ENCODE results near the gene SYNJ1.
"Not testable (repeated sequence)": the region's sequence is repeated elsewhere in the genome, so short reads cannot be mapped to it uniquely, and the experiment has no call there.

SYNJ1 gene, protein sequence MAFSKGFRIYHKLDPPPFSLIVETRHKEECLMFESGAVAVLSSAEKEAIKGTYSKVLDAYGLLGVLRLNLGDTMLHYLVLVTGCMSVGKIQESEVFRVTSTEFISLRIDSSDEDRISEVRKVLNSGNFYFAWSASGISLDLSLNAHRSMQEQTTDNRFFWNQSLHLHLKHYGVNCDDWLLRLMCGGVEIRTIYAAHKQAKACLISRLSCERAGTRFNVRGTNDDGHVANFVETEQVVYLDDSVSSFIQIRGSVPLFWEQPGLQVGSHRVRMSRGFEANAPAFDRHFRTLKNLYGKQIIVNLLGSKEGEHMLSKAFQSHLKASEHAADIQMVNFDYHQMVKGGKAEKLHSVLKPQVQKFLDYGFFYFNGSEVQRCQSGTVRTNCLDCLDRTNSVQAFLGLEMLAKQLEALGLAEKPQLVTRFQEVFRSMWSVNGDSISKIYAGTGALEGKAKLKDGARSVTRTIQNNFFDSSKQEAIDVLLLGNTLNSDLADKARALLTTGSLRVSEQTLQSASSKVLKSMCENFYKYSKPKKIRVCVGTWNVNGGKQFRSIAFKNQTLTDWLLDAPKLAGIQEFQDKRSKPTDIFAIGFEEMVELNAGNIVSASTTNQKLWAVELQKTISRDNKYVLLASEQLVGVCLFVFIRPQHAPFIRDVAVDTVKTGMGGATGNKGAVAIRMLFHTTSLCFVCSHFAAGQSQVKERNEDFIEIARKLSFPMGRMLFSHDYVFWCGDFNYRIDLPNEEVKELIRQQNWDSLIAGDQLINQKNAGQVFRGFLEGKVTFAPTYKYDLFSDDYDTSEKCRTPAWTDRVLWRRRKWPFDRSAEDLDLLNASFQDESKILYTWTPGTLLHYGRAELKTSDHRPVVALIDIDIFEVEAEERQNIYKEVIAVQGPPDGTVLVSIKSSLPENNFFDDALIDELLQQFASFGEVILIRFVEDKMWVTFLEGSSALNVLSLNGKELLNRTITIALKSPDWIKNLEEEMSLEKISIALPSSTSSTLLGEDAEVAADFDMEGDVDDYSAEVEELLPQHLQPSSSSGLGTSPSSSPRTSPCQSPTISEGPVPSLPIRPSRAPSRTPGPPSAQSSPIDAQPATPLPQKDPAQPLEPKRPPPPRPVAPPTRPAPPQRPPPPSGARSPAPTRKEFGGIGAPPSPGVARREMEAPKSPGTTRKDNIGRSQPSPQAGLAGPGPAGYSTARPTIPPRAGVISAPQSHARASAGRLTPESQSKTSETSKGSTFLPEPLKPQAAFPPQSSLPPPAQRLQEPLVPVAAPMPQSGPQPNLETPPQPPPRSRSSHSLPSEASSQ (N-terminal part only)
- total RNA-seq = 22.5 to 34.9 (median 23.7) reads per million in 3 donors

DNA sequence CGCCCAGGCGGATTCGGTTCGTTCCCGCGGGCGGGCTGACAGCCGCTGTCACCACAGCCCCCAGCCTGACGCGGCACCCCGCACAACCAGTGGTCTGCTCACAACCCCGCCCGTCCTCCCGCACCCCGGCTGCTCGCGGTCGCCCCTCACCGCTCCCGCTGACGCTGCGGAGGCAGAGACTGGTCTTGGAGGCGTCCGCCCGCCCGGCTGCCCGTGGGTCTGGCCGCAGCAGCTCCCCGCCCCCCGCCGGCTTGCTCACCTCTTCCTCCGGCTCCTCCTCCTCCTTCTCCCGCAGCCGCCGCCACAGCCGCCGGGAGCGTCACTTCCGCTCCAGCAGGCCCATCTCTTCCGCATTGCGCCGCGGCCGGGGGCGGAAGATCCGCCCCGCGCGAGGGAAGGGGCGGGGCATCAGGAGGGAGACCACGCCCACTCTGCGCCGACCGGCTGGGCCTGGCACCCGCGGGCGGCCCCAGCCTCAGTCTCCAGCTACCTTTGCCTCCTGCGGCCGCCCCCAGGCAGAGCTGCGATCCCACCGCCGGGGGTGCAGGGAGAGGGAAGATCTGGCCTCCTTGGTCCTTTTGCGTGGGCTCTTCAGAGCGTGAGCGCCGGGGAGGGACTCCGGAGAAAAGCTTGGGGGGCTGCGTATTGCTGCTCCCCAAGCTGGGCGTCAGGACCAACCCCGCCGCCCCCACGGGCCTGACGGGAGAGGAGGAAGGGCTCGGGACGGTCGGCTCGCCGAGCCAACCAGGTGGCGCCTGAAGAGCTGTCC is at the start of gene SYNJ1:
TSS of gene SYNJ1 (minus strand) at position 327 of the 769 bp plus-strand sequence. CDS start 1,118 bp downstream, outside the sequence.
- H3K36me3 ChIP-seq (ENCODE audit: control insufficient read depth, insufficient read depth, low read length) = peaks cover 10% of the 10 kb centered on the region
- peak within 1 kb of the TSS; percentile 76 for H3K27ac ChIP-seq (ENCODE audit: insufficient read depth, low read length, poor library complexity, severe bottlenecking)
- peak; percentile 88 to 93 (median 92) for DNase-seq
- H3K27me3 ChIP-seq (replicated peaks; ENCODE audit: control insufficient read depth, insufficient read depth, low read length, poor library complexity, severe bottlenecking) = no peaks in the 10 kb centered on the region
- H3K9me3 ChIP-seq (ENCODE audit: control insufficient read depth, low read length) = no peaks in the 10 kb centered on the region
- H3K4me1 ChIP-seq (ENCODE audit: control insufficient read depth, insufficient read depth, low read length, poor library complexity, severe bottlenecking) = peaks cover 7% of the 10 kb centered on the region
- H3K4me3 ChIP-seq (ENCODE audit: insufficient read depth, low read depth, low read length, poor library complexity, severe bottlenecking) = peak within 1 kb of the TSS; percentile 95

- no peak for DNase-seq
- Histone ChIP-seq H3K4me3 (ENCODE audit: insufficient read depth, low read depth, low read length, poor library complexity, severe bottlenecking) (no peak overlapping the region), H3K27me3 (replicated peaks; ENCODE audit: control insufficient read depth, insufficient read depth, low read length, poor library complexity, severe bottlenecking) (no peaks in the 10 kb centered on the region), H3K9me3 (ENCODE audit: control insufficient read depth, low read length) (no peaks in the 10 kb centered on the region), H3K27ac (ENCODE audit: insufficient read depth, low read length, poor library complexity, severe bottlenecking) (no peak overlapping the region), H3K4me1 (ENCODE audit: control insufficient read depth, insufficient read depth, low read length, poor library complexity, severe bottlenecking) (no peaks in the 10 kb centered on the region), H3K36me3 (ENCODE audit: control insufficient read depth, insufficient read depth, low read length) (no peaks in the 10 kb centered on the region)
Measured at GRCh38 chr21:32777269-32777668, 49.5 kb upstream of the SYNJ1 start.

GRCh38 chr21:32776743-32777142 is 48.9 kb upstream of the SYNJ1 start:
- Histone ChIP-seq H3K36me3 (ENCODE audit: control insufficient read depth, insufficient read depth, low read length) (no peaks in the 10 kb centered on the region), H3K4me1 (ENCODE audit: control insufficient read depth, insufficient read depth, low read length, poor library complexity, severe bottlenecking) (no peaks in the 10 kb centered on the region), H3K4me3 (ENCODE audit: insufficient read depth, low read depth, low read length, poor library complexity, severe bottlenecking) (no peak overlapping the region), H3K9me3 (ENCODE audit: control insufficient read depth, low read length) (no peaks in the 10 kb centered on the region), H3K27me3 (replicated peaks; ENCODE audit: control insufficient read depth, insufficient read depth, low read length, poor library complexity, severe bottlenecking) (no peaks in the 10 kb centered on the region), H3K27ac (ENCODE audit: insufficient read depth, low read length, poor library complexity, severe bottlenecking) (no peak overlapping the region)
- no peak for DNase-seq

DNA sequence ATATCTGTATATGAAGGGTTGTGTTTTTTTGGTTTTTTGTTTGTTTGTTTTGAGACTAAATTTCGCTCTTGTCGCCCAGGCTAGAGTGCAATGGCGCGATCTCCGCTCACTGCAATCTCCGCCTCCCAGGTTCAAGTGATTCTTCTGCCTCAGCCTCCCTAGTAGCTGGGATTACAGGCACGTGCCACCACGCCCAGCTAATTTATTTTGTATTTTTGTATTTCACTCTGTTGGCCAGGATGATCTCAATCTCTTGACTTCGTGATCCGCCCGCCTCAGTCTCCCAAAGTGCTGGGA is 45.2 kb upstream of the SYNJ1 start:
- H3K9me3 ChIP-seq (ENCODE audit: control insufficient read depth, low read length); H3K27me3 ChIP-seq (replicated peaks; ENCODE audit: control insufficient read depth, insufficient read depth, low read length, poor library complexity, severe bottlenecking); H3K36me3 ChIP-seq (ENCODE audit: control insufficient read depth, insufficient read depth, low read length); H3K4me3 ChIP-seq (ENCODE audit: insufficient read depth, low read depth, low read length, poor library complexity, severe bottlenecking); DNase-seq; H3K4me1 ChIP-seq (ENCODE audit: control insufficient read depth, insufficient read depth, low read length, poor library complexity, severe bottlenecking): not testable (repeated sequence)
- peak overlapping the region; percentile 75 for H3K27ac ChIP-seq (ENCODE audit: insufficient read depth, low read length, poor library complexity, severe bottlenecking)

DNA sequence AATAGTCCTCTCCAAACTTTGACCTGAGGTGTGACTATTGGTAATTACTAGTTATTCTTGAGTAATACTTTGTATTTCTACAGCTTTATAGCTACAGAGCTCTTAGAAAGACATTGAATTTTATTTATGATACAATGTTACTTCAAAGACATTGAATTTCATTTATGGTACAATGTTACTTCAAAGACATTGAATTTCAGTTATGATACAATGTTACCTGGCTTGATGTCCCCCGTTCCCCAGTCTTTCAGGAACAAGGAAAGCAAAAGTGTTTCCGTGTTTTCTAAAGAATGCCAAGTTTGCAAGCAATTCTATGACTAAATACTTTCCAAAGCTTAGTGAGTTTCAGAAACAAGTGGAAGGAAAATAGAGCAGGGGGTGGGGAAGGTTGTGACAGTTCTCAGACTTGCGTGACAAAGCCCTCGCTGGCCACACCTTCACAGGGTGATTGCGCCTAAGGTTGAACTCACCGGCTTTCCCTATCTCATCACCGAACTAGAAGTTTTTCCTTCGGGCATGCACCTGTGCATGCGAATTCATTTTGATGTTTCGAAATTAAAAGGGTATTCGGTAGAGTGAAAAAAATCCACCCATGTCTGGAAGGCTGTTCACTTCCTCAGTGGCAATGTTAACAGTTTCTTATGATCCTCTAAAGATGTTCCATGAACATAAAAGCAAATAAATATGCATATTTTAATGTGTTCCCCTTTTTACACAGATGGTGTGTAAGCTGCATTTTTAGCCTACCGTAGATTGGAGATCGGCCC is 44.7 kb upstream of the SYNJ1 start:
- peak overlapping the region; percentile 75 for H3K27ac ChIP-seq (ENCODE audit: insufficient read depth, low read length, poor library complexity, severe bottlenecking)
- DNase-seq = peak in 2 of 3 donors; percentile 10 to 25
- no peaks in the 10 kb centered on the region for H3K27me3 ChIP-seq (replicated peaks; ENCODE audit: control insufficient read depth, insufficient read depth, low read length, poor library complexity, severe bottlenecking)
- H3K9me3 ChIP-seq (ENCODE audit: control insufficient read depth, low read length) = no peaks in the 10 kb centered on the region
- no peaks in the 10 kb centered on the region for H3K36me3 ChIP-seq (ENCODE audit: control insufficient read depth, insufficient read depth, low read length)
- no peaks in the 10 kb centered on the region for H3K4me1 ChIP-seq (ENCODE audit: control insufficient read depth, insufficient read depth, low read length, poor library complexity, severe bottlenecking)
- peak overlapping the region; percentile 50 for H3K4me3 ChIP-seq (ENCODE audit: insufficient read depth, low read depth, low read length, poor library complexity, severe bottlenecking)

- Histone ChIP-seq H3K36me3 (ENCODE audit: control insufficient read depth, insufficient read depth, low read length) (no peaks in the 10 kb centered on the region), H3K27ac (ENCODE audit: insufficient read depth, low read length, poor library complexity, severe bottlenecking) (peak overlapping the region; percentile 82), H3K9me3 (ENCODE audit: control insufficient read depth, low read length) (no peaks in the 10 kb centered on the region), H3K4me1 (ENCODE audit: control insufficient read depth, insufficient read depth, low read length, poor library complexity, severe bottlenecking) (no peaks in the 10 kb centered on the region), H3K4me3 (ENCODE audit: insufficient read depth, low read depth, low read length, poor library complexity, severe bottlenecking) (peak overlapping the region; percentile 62), H3K27me3 (replicated peaks; ENCODE audit: control insufficient read depth, insufficient read depth, low read length, poor library complexity, severe bottlenecking) (no peaks in the 10 kb centered on the region)
- DNase-seq = no peak
Measured at GRCh38 chr21:32770871-32771523, 43.2 kb upstream of the SYNJ1 start.

DNA sequence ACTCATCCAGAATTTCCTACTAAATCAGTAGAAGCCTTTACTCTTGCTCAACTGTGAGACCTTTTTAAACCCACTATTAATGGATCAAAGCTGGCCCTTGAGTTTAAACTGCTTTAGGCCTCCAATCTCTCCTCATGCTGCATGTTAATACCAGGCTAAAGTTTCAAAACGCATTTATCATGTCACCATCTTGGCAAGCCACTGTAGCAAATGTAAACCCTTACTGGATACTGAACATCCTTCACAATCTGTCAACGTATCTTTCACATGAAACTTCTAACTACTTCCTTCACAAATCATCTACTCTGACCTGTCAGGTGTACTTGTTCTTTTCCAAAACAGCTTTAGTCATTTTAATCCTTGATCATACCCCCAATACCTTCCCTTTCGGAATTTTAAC is 40.7 kb upstream of the SYNJ1 start:
- DNase-seq = no peak
- no peaks in the 10 kb centered on the region for H3K27me3 ChIP-seq (replicated peaks; ENCODE audit: control insufficient read depth, insufficient read depth, low read length, poor library complexity, severe bottlenecking)
- peaks cover 8% of the 10 kb centered on the region for H3K36me3 ChIP-seq (ENCODE audit: control insufficient read depth, insufficient read depth, low read length)
- no peaks in the 10 kb centered on the region for H3K4me1 ChIP-seq (ENCODE audit: control insufficient read depth, insufficient read depth, low read length, poor library complexity, severe bottlenecking)
- no peak overlapping the region for H3K4me3 ChIP-seq (ENCODE audit: insufficient read depth, low read depth, low read length, poor library complexity, severe bottlenecking)
- no peak overlapping the region for H3K27ac ChIP-seq (ENCODE audit: insufficient read depth, low read length, poor library complexity, severe bottlenecking)
- H3K9me3 ChIP-seq (ENCODE audit: control insufficient read depth, low read length) = no peaks in the 10 kb centered on the region

- H3K9me3 ChIP-seq (ENCODE audit: control insufficient read depth, low read length) = no peaks in the 10 kb centered on the region
- H3K36me3 ChIP-seq (ENCODE audit: control insufficient read depth, insufficient read depth, low read length) = peaks cover 38% of the 10 kb centered on the region
- no peaks in the 10 kb centered on the region for H3K27me3 ChIP-seq (replicated peaks; ENCODE audit: control insufficient read depth, insufficient read depth, low read length, poor library complexity, severe bottlenecking)
- H3K4me3 ChIP-seq (ENCODE audit: insufficient read depth, low read depth, low read length, poor library complexity, severe bottlenecking) = no peak overlapping the region
- DNase-seq = no peak
- no peak overlapping the region for H3K27ac ChIP-seq (ENCODE audit: insufficient read depth, low read length, poor library complexity, severe bottlenecking)
- no peaks in the 10 kb centered on the region for H3K4me1 ChIP-seq (ENCODE audit: control insufficient read depth, insufficient read depth, low read length, poor library complexity, severe bottlenecking)
Measured at GRCh38 chr21:32765058-32765457, 37.2 kb upstream of the SYNJ1 start.
